Fibroblast of lung (primary cell): Measurements from ENCODE around the gene PLOD2.
A peak's percentile ranks its signal among the peaks of the same experiment; 100 is the strongest.

Source experiments
- EZH2 ChIP-seq: IDR thresholded peaks from 2 replicates; pipeline ENCODE4 v1.5.1; 2012; ENCODE audit warnings: low read length, control low read depth, mild to moderate bottlenecking; ENCODE audit errors: missing control alignments
- TF ChIP-seq, protein P1 (sequence below), 2 donors: IDR thresholded peaks in 1 of 2; conservative IDR thresholded peaks in 1 of 2; 1 replicate in 1 of 2; 2 replicates in 1 of 2; pipeline ENCODE4 v1.5.1; 2011 to 2012; ENCODE audit warnings: low read length in 2 of 2, control low read depth in 1 of 2, inconsistent platforms in 1 of 2, low read depth in 1 of 2, mild to moderate bottlenecking in 1 of 2

DNA sequence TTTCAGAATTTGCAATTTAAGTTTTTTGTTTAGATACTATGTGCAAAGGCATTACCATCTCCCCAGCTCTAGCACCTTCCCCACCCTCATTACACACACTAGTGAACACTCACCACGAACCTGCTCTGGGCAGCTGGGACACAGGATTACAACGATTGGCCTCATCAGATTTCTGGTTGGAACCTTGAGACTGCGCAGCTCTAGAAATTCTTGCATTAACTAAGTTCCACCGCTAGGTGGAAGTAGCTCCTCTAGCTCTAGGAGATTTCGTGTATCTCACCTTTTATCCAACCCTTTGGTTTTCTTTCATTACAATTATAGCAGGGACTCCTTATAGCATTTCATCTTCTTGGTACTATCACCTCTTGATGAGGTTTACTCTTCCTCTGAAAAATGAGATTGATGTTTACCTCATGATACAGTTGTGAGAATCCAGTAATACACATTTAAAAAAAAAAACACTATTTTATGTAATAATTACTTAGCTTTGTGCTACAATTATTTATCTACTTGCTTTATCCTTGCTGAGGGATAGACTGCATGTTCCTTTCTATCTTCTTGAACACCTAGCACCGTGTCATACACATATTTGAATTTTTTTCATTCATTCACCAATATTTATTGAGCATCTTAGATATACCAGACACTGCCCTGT is 28.7 kb upstream of the PLOD2 start:
- TF ChIP-seq, protein P1, sequence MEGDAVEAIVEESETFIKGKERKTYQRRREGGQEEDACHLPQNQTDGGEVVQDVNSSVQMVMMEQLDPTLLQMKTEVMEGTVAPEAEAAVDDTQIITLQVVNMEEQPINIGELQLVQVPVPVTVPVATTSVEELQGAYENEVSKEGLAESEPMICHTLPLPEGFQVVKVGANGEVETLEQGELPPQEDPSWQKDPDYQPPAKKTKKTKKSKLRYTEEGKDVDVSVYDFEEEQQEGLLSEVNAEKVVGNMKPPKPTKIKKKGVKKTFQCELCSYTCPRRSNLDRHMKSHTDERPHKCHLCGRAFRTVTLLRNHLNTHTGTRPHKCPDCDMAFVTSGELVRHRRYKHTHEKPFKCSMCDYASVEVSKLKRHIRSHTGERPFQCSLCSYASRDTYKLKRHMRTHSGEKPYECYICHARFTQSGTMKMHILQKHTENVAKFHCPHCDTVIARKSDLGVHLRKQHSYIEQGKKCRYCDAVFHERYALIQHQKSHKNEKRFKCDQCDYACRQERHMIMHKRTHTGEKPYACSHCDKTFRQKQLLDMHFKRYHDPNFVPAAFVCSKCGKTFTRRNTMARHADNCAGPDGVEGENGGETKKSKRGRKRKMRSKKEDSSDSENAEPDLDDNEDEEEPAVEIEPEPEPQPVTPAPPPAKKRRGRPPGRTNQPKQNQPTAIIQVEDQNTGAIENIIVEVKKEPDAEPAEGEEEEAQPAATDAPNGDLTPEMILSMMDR (conservative IDR thresholded peaks at IDR 0.05 in 1 of 2, IDR thresholded peaks at IDR 0.05 in 1 of 2; ENCODE audit: low read depth in 1 of 2, low read length in 2 of 2), result peak; percentile 77 to 79
- TF ChIP-seq EZH2, result no peak
